Loucy (cell line): ENCODE data around the gene IGSF1.

Experiments
- H2AFZ ChIP-seq: fragments of 200-600 bp; sonication (generic); 2 replicates; pipeline ENCODE4 v1.6.0; 2016; ENCODE audit warnings: antibody characterized with exemption, mild to moderate bottlenecking, low read length, moderate library complexity
- H3F3A ChIP-seq: fragments of 200-600 bp; 2 replicates; pipeline ENCODE4 v1.6.0; 2016; ENCODE audit warnings: antibody characterized with exemption, low read depth, mild to moderate bottlenecking
- H3K27me3 ChIP-seq: fragments of 200-600 bp; sonication (generic); 2 replicates; pipeline ENCODE4 v1.6.1; 2014; ENCODE audit warnings: low read length, mild to moderate bottlenecking; ENCODE audit not compliant: insufficient read depth, poor library complexity, severe bottlenecking
- H3K36me3 ChIP-seq: fragments of 200-600 bp; sonication (generic); 2 replicates; pipeline ENCODE4 v1.6.1; 2016; ENCODE audit warnings: low read length; ENCODE audit not compliant: insufficient read depth
- H3K4me1 ChIP-seq: fragments of 200-600 bp; sonication (generic); 2 replicates; pipeline ENCODE4 v1.5.1; 2014; ENCODE audit warnings: low read length, mild to moderate bottlenecking; ENCODE audit not compliant: insufficient read depth, poor library complexity, severe bottlenecking
- H3K4me2 ChIP-seq: fragments of 200-600 bp; sonication (generic); 2 replicates; pipeline ENCODE4 v1.6.0; 2014; ENCODE audit warnings: antibody characterized with exemption, low read length, low read depth, mild to moderate bottlenecking; ENCODE audit not compliant: poor library complexity, severe bottlenecking
- H3K4me3 ChIP-seq: fragments of 200-600 bp; sonication (generic); 2 replicates; pipeline ENCODE4 v1.5.1; 2014; ENCODE audit warnings: low read length, mild to moderate bottlenecking, mixed read lengths; ENCODE audit not compliant: poor library complexity, severe bottlenecking
- H3K79me2 ChIP-seq: fragments of 200-600 bp; sonication (generic); 2 replicates; pipeline ENCODE4 v1.6.1; 2014; ENCODE audit warnings: low read length; ENCODE audit not compliant: insufficient read depth
- H3K9ac ChIP-seq: fragments of 200-600 bp; sonication (generic); 2 replicates; pipeline ENCODE4 v1.6.0; 2014; ENCODE audit warnings: mild to moderate bottlenecking, low read depth, low read length, moderate library complexity; ENCODE audit not compliant: poor library complexity, severe bottlenecking
- H3K9me2 ChIP-seq: fragments of 200-600 bp; sonication (generic); replicated peaks from 2 replicates; pipeline ENCODE4 v1.6.1; 2016; ENCODE audit warnings: low read depth, low read length, mixed read lengths
- H3K9me3 ChIP-seq: fragments of 200-600 bp; sonication (generic); 2 replicates; pipeline ENCODE4 v1.6.1; 2014; ENCODE audit warnings: mild to moderate bottlenecking, antibody characterized with exemption, low read length, low read depth; ENCODE audit not compliant: insufficient read depth
- H4K20me1 ChIP-seq: fragments of 200-600 bp; sonication (generic); 2 replicates; pipeline ENCODE4 v1.6.0; 2014; ENCODE audit warnings: antibody characterized with exemption, low read length, mild to moderate bottlenecking; ENCODE audit not compliant: insufficient read depth, poor library complexity, severe bottlenecking
- EZH2phosphoT487 ChIP-seq: fragments of 200-600 bp; IDR thresholded peaks from 2 replicates; pipeline ENCODE4 v1.6.1; 2018; ENCODE audit warnings: antibody characterized with exemption, mild to moderate bottlenecking, moderate library complexity, borderline replicate concordance
- TF ChIP-seq, protein P1 (sequence below): fragments of 200-600 bp; sonication (generic); conservative IDR thresholded peaks from 2 replicates; pipeline ENCODE4 v1.5.1; 2014; ENCODE audit warnings: mild to moderate bottlenecking, antibody characterized with exemption, low read length

IGSF1 gene

DNA sequence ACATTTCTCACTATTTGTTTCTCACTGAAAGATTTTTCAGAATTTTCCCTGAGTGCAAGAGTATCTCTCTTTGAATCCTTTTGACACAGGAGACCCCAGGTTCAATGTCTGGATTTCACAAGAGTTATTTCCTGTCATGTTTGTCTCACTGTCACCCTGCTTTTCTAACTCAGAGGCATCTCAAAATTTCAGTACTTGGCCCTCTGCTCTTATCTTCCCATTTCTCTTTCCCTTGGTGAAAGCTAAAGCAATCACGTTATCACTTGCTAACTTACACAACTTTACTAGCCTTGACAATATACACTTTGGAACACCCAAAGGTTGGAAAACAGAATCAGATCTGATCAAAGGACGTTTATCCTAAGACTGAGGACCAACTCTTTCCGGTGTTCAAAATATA is 17.3 kb downstream of the IGSF1 start:
- Histone ChIP-seq H3K4me2 (no peak overlapping the region), H3K9ac (no peak overlapping the region)

DNA sequence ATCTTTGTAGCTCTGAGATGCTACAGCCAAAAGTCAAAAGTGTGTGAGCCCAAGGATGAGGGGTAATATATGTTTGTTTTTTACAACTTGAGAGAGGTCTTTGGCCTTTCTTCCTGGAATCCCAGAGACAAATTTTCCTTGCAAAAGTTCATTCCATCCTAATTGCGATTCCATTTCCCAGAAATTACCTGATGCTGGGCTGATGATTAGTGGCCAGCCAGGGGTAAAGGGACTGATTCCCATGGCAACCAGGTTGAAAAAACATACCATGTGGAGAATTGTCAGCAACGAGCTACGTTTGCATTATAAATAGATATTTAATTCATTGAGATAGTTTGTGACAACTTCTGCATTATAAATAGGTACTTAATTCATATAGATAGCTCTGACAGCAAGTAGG is 17.8 kb downstream of the IGSF1 start:
- no peaks in the 10 kb centered on the region for H3K9me3 ChIP-seq
- H3F3A ChIP-seq: no peaks in the 10 kb centered on the region
- no peaks in the 10 kb centered on the region for H3K4me1 ChIP-seq
- H3K9me2 ChIP-seq: no peaks in the 10 kb centered on the region
- no peaks in the 10 kb centered on the region for H3K36me3 ChIP-seq
- no peaks in the 10 kb centered on the region for H3K27me3 ChIP-seq
- no peak overlapping the region for H3K4me2 ChIP-seq
- no peak overlapping the region for H2AFZ ChIP-seq
- no peaks in the 10 kb centered on the region for H4K20me1 ChIP-seq
- H3K4me3 ChIP-seq: no peak overlapping the region
- TF ChIP-seq, protein P1, sequence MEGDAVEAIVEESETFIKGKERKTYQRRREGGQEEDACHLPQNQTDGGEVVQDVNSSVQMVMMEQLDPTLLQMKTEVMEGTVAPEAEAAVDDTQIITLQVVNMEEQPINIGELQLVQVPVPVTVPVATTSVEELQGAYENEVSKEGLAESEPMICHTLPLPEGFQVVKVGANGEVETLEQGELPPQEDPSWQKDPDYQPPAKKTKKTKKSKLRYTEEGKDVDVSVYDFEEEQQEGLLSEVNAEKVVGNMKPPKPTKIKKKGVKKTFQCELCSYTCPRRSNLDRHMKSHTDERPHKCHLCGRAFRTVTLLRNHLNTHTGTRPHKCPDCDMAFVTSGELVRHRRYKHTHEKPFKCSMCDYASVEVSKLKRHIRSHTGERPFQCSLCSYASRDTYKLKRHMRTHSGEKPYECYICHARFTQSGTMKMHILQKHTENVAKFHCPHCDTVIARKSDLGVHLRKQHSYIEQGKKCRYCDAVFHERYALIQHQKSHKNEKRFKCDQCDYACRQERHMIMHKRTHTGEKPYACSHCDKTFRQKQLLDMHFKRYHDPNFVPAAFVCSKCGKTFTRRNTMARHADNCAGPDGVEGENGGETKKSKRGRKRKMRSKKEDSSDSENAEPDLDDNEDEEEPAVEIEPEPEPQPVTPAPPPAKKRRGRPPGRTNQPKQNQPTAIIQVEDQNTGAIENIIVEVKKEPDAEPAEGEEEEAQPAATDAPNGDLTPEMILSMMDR: no peak
- TF ChIP-seq EZH2phosphoT487: no peak
- no peak overlapping the region for H3K9ac ChIP-seq
- no peaks in the 10 kb centered on the region for H3K79me2 ChIP-seq

More for the DNA sequence above, 17.3 kb downstream of the IGSF1 start:
- Histone ChIP-seq H3K36me3 (no peaks in the 10 kb centered on the region), H4K20me1 (no peaks in the 10 kb centered on the region), H3K9me3 (no peaks in the 10 kb centered on the region), H3K4me3 (no peak overlapping the region), H3K4me1 (no peaks in the 10 kb centered on the region), H3F3A (no peaks in the 10 kb centered on the region), H3K79me2 (no peaks in the 10 kb centered on the region), H3K9me2 (no peaks in the 10 kb centered on the region), H2AFZ (no peak overlapping the region), H3K27me3 (no peaks in the 10 kb centered on the region)
- TF ChIP-seq EZH2phosphoT487: no peak
- TF ChIP-seq, protein P1: no peak

DNA sequence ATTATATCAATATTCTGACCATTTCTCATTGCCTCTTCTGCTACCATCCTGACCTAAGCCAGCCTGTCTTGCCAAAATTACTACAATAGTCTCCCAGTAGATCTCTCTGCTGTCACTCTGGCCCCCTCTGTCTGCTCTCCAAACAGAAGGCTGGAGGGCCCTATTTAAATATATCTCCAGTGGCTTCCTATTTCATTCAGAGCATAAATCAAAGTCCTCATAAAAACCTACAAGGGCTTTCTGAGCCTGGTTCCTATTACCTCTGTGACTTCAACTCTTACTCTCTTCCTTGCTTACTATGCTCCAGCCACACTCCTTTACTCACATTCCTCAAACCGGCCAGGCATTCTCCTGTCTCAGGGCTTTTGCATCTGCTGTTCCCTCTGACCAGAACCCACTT is 19.0 kb downstream of the IGSF1 start:
- H3K4me2 ChIP-seq: no peak overlapping the region
- H2AFZ ChIP-seq: no peak overlapping the region
- H4K20me1 ChIP-seq: no peaks in the 10 kb centered on the region
- no peaks in the 10 kb centered on the region for H3K9me2 ChIP-seq
- no peaks in the 10 kb centered on the region for H3K4me1 ChIP-seq
- no peaks in the 10 kb centered on the region for H3K79me2 ChIP-seq
- no peak overlapping the region for H3K9ac ChIP-seq
- H3F3A ChIP-seq: no peaks in the 10 kb centered on the region
- H3K27me3 ChIP-seq: no peaks in the 10 kb centered on the region
- H3K36me3 ChIP-seq: no peaks in the 10 kb centered on the region
- no peak overlapping the region for H3K4me3 ChIP-seq
- TF ChIP-seq EZH2phosphoT487: no peak
- TF ChIP-seq, protein P1: no peak
- H3K9me3 ChIP-seq: no peaks in the 10 kb centered on the region
